Measurements from ENCODE around the gene LDLRAP1.

GRCh38 chr1:25599969-25600610 is 56.7 kb downstream of the LDLRAP1 start:
- TF ChIP-seq CTCF (conservative IDR thresholded peaks at IDR 0.05; ENCODE audit: low read length): no peak
- TF ChIP-seq EZH2phosphoT487 (IDR thresholded peaks at IDR 0.05; ENCODE audit: borderline replicate concordance): no peak
